Activated CD4-positive, CD25-positive, alpha-beta regulatory T cell treated with anti-CD3 and anti-CD28 coated beads, Interleukin-2, amount 50 U/mL, for 16 hours (primary cell): ENCODE results near the gene DCST1.

ENCODE experiments used
- DNase-seq: peaks from one replicate; pipeline ENCODE4 v3.0.0-alpha.2; 2020; ENCODE audit warnings: low read depth, low spot score

Gene DCST1

DNA sequence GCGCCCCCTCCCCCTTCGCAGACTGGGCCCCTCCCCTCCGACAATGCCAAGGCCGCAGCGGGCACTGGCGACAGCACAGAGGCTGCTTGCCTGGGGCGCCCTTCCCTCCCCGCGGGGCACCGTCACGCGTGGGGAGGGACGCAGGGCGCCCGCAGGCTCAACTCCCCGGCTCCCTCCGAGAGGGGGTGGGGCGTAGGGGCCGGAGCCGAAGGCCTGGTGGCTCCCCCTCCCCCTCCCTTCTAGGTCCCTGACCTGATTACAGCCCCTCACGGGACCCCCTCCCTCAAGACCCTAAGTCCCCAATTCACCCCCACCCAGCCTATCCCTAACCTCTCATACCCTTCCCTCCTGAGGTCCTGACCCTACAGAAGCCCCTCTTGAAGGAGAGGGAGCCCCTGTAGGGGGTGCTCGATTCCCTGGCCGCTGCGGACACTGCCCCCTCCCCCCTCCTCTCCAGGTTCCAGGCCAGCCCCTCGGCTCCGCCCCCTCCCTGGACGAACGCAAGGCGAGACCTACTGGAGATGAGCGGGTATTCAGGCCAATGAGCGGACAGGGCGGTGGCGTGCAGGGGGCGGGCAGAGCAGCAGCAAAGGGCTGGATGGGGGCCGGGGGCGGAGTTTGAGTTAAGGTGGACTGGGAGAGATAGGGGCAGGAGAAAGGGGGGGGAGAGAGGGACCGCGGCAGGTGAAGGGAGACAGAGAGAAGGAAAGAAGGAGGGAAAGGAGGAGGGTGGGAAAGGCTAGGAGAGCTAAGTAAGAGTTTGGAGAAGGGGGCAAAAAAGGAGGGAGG is 31.8 kb upstream of the DCST1 start:
- peak; percentile 96 for DNase-seq

DNA sequence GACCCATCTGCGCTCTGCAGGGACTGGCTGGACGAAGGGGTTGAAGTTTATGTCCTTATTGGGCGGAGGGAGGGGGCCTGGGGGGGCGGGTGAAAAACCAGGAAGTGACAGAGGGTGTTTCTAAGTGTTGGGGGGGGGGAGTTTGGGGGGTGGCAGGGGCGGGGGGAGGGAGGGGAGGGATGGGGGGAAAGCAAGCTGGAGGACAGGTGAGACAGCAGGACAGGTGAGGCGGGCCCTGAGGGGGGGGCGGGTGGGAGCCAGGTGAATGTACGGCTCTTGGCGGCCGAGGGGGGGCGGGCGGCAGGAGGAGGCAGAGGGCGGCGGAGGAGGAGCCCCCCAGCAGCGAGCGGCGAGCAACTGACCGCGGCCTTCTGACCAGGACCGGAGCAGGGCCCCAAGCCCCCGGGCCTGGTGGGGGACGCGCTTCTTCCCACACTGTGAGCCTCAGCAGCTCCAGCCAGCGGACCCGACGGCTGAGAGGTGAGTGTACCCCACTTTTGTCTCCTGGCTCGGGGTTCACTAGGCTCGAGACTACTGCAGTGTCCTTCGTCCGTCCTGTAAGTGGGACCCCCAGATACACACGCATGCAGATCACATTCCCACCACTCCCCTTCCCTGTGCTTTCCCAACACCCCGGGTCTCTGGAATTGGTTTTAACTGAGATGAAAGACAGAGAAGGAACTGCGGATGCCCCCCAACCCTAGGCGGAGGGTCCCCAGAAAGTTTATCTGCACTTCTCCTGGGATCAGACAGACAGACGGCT is 31.0 kb upstream of the DCST1 start, which contains the start of gene ZBTB7B:
ZBTB7B (plus strand) TSS at position 339 of the 763 bp plus-strand sequence. CDS start 11,859 bp downstream, outside the sequence.
- DNase-seq: no peak

DNA sequence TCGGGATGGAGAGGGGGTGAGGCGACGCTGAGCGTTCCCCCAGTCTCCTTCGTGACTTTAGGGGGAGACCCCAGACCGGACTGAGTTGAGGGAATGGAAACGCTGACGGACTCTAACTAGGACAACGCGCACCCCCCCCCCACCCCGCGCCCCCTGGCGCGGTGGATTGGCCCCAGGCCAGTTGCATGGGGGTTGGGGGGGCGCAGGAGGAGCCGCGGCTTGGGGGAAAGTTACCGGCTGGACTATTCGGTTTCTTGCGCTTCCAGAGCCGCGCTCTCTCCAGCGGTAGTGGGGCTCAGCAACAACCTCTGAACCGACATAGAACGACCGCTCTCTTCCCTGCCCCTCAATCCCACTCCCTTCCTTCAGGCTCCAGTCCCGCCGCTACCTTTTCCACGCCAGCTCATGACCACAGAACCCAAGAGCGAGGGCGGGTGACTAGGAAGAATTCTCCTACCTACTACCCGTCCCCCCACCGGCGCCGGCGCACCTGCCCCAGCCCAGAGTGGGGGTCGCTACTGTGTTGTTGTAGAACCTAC is 30.3 kb upstream of the DCST1 start:
- no peak for DNase-seq

GRCh38 chr1:155003766-155004351 is 29.8 kb upstream of the DCST1 start:
- no peak for DNase-seq

GRCh38 chr1:155004352-155005075 is 29.1 kb upstream of the DCST1 start:
- DNase-seq: no peak

- DNase-seq: no peak
Measured at GRCh38 chr1:155005076-155006011, 28.3 kb upstream of the DCST1 start.

DNA sequence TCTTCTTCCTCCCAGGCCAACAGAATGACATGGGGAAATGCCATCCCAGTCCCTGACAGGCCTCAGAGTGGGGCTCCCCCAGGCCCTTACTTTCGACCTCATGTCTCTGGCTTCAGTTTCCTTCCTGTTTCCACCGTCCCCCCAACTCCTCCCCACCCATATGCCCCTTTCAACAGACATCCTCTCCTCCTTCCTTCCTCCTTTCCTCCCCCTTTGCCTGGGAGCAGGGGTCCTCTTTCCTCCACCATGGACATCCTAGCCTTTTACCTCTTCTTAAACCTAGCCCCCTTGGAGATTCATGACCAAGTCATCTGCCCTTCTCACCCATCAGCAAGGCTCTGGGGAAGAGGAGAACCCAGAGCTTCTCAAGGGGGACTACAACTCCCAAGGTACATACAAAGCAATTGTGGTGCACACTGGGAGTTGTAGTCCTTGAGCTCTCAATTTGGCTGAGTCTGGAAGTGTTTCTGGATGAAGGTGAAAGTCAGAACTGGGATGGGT is 27.0 kb upstream of the DCST1 start:
- DNase-seq: no peak

- DNase-seq: no peak
Measured at GRCh38 chr1:155007251-155007828, 26.3 kb upstream of the DCST1 start.

GRCh38 chr1:155008015-155008941 is 25.3 kb upstream of the DCST1 start:
- DNase-seq: no peak

DNA sequence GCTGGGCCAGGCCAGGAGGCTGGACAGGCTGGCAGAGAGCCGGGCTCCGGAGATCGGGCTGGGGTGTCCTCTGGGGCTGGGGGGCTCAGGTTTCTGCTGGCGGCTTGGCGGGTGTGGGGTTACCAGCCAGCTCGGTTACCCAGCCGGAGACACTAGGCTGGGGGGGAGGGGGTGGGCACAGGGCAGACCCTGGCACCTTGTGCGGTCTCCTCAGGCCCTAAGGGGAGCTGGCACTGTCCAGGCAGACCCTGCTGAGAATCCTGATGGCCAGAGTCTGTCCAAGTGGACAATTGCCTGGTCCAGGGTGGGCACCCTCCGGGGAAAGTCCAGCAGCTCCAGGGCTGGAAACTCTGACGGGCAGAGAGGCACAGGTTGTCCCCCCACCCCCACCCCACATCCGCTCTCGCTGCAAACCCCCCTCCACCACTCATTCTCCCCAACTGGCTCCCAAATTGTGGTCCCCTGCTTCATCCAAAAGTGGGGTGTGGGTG is 24.4 kb upstream of the DCST1 start:
- no peak for DNase-seq

GRCh38 chr1:155009742-155010141 is 23.9 kb upstream of the DCST1 start:
- DNase-seq: no peak

GRCh38 chr1:155010211-155010918 is 23.3 kb upstream of the DCST1 start:
- DNase-seq: no peak

DNA sequence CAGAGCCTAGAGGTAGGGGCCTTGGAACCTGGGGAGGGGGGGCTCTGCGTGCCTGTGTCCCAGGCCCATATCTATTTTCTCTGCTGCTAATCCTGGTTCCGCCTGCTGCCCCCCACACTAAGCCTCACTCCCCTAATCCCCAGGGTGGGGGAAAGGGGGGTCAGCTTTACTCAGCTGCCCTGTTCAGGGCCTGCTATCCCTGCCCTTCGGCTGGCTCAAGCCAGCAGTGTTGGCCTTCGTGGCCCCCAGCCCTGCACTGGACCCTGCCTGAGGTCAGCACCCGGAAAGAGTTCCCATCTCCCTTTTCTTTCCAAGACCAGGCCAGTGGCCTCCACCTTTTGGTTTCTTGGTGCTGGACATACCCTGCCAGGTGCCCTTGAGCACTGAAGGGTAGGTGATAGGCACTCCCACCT is 22.6 kb upstream of the DCST1 start:
- no peak for DNase-seq

GRCh38 chr1:155011437-155012025 is 22.1 kb upstream of the DCST1 start:
- DNase-seq: no peak

DNA sequence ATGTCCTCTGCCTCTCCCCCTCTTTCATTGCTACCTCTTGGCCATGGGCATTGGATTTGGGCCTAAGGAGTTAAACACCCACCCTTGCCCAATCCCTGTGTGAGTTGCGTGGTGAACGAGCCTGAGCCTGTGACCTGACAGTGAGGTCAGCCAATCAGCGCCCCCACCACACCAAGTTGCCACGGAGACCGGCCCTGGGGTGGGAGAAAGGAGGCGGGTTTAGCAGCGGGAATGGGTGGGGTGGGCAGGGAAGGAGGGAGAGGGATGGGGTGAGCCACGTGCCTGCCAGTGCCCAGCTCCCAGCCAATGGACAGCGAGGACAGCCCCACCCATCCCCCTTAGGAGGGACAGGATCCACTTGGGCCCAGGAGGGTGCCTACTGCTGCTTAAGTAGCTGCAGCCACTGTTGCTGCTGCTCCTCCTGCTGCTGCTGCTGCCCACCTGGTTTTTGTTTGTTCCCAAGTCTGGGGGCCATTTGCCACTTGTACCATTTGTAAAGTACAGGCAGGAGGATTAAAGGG is 21.5 kb upstream of the DCST1 start:
- no peak for DNase-seq

- DNase-seq: no peak
Measured at GRCh38 chr1:155012776-155013602, 20.6 kb upstream of the DCST1 start.
